ENCODE results near the gene MAP3K20. TPM values are rescaled to one million over a fixed set of nuclear protein-coding genes. Genes with fewer than 3 reads are reported as not detected.
"Not testable (repeated sequence)": the region's sequence is repeated elsewhere in the genome, so short reads cannot be mapped to it uniquely, and the experiment has no call there.

The MAP3K20 gene
- total RNA-seq, 1 donor from 2014 or later, result 11.8 TPM

- no peak for DNase-seq (ENCODE audit: low spot score)
- peaks cover 9% of the 10 kb centered on the region for H3K4me1 Mint-ChIP-seq (ENCODE audit: unreplicated experiment)
- peaks cover 19% of the 10 kb centered on the region for H3K36me3 Mint-ChIP-seq (ENCODE audit: low read depth, unreplicated experiment)
- peaks cover 15% of the 10 kb centered on the region for H3K9me3 Mint-ChIP-seq (ENCODE audit: unreplicated experiment)
- H3K27me3 Mint-ChIP-seq (ENCODE audit: unreplicated experiment), result peaks cover 2% of the 10 kb centered on the region
- no peak overlapping the region for H3K27ac Mint-ChIP-seq (ENCODE audit: unreplicated experiment)
- TF ChIP-seq, protein P1, sequence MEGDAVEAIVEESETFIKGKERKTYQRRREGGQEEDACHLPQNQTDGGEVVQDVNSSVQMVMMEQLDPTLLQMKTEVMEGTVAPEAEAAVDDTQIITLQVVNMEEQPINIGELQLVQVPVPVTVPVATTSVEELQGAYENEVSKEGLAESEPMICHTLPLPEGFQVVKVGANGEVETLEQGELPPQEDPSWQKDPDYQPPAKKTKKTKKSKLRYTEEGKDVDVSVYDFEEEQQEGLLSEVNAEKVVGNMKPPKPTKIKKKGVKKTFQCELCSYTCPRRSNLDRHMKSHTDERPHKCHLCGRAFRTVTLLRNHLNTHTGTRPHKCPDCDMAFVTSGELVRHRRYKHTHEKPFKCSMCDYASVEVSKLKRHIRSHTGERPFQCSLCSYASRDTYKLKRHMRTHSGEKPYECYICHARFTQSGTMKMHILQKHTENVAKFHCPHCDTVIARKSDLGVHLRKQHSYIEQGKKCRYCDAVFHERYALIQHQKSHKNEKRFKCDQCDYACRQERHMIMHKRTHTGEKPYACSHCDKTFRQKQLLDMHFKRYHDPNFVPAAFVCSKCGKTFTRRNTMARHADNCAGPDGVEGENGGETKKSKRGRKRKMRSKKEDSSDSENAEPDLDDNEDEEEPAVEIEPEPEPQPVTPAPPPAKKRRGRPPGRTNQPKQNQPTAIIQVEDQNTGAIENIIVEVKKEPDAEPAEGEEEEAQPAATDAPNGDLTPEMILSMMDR (IDR thresholded peaks at IDR 0.05; ENCODE audit: unreplicated experiment), result no peak
- H3K4me3 Mint-ChIP-seq (ENCODE audit: unreplicated experiment), result no peak overlapping the region
Measured at GRCh38 chr2:173307293-173307692, 231.6 kb downstream of the MAP3K20 start.

GRCh38 chr2:173309370-173309769 lies 233.7 kb downstream of the MAP3K20 start:
- not testable (repeated sequence) for H3K4me3 Mint-ChIP-seq (ENCODE audit: unreplicated experiment); H3K27ac Mint-ChIP-seq (ENCODE audit: unreplicated experiment); H3K36me3 Mint-ChIP-seq (ENCODE audit: low read depth, unreplicated experiment); H3K4me1 Mint-ChIP-seq (ENCODE audit: unreplicated experiment); H3K27me3 Mint-ChIP-seq (ENCODE audit: unreplicated experiment); DNase-seq (ENCODE audit: low spot score)
- H3K9me3 Mint-ChIP-seq (ENCODE audit: unreplicated experiment), result peaks cover 11% of the 10 kb centered on the region

DNA sequence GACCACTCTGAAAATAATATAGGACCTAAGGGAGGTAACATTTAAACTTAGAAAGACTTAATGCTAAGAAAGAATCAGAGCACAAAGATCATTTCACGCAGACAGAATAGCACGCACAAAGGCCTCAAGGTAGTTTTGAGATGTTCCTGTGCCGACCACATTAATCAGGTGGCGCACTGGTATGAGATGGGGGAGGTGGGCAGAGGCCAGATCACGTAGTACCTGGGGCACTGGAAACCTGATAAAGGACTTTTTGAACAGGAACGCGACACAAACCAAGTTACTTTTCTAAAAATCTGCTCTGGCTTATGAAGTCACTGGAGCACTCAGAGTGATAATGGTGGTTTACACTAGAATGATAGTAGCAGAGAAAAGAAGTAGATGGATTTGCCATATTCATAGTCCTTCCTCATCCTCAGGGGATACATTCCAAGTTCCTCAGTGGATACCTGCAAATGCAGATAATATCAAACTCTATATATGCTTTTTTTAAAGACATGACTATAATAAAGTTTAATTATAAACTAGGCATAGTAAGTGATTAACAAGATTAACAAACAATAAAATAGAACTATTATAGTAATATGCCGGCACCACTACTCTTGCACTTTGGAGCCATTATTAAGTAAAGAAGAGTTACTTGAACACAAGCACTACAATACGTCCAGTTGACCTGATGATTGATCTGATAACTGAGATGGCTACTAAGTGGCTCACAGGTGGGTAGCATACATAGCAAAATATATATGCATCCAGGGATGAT lies 236.4 kb downstream of the MAP3K20 start:
- Mint-ChIP-seq H3K4me1 (ENCODE audit: unreplicated experiment) (peaks cover 6% of the 10 kb centered on the region), H3K27ac (ENCODE audit: unreplicated experiment) (no peak overlapping the region), H3K4me3 (ENCODE audit: unreplicated experiment) (no peak overlapping the region), H3K9me3 (ENCODE audit: unreplicated experiment) (peaks cover 7% of the 10 kb centered on the region), H3K36me3 (ENCODE audit: low read depth, unreplicated experiment) (peaks cover 7% of the 10 kb centered on the region), H3K27me3 (ENCODE audit: unreplicated experiment) (peaks cover 2% of the 10 kb centered on the region)
- TF ChIP-seq, protein P1 (IDR thresholded peaks at IDR 0.05; ENCODE audit: unreplicated experiment), result no peak
- no peak for DNase-seq (ENCODE audit: low spot score)
